ENCODE data around the gene C9orf40. TPM values are rescaled to one million over a fixed set of nuclear protein-coding genes. Genes with fewer than 3 reads are reported as not detected.

The C9orf40 gene
- total and polyA plus RNA-seq, 8 donors, result 5.2 to 7.1 (median 6.6) TPM

GRCh38 chr9:74920944-74921626 is 31.6 kb downstream of the C9orf40 start:
- no peak overlapping the region for H3K4me3 ChIP-seq
- no peaks in the 10 kb centered on the region for H3K4me1 ChIP-seq
- ATAC-seq, result no peak
- DNase-seq, result no peak
- TF ChIP-seq CTCF (IDR thresholded peaks at IDR 0.05), result no peak
- H3K27me3 ChIP-seq, result no peaks in the 10 kb centered on the region
- intact Hi-C loops (cut with DNase I), result no loop called here
- H3K36me3 ChIP-seq, result no peaks in the 10 kb centered on the region
- no peak overlapping the region for H3K27ac ChIP-seq
- no peaks in the 10 kb centered on the region for H3K9me3 ChIP-seq

- TF ChIP-seq CTCF (IDR thresholded peaks at IDR 0.05), result no peak
- ATAC-seq, result no peak
- no peak overlapping the region for H3K27ac ChIP-seq
- H3K27me3 ChIP-seq, result no peaks in the 10 kb centered on the region
- no peaks in the 10 kb centered on the region for H3K4me1 ChIP-seq
- intact Hi-C loops (cut with DNase I), result no loop called here
- no peaks in the 10 kb centered on the region for H3K36me3 ChIP-seq
- peaks cover 0 to 15% of the 10 kb centered on the region in 2 donors for H3K9me3 ChIP-seq
- H3K4me3 ChIP-seq, result no peak overlapping the region
- no peak for DNase-seq
Measured at GRCh38 chr9:74910036-74910435, 42.7 kb downstream of the C9orf40 start.

- ATAC-seq (no peak), DNase-seq (no peak)
- intact Hi-C loops (cut with DNase I), result no loop called here
- Histone ChIP-seq H3K9me3 (peaks cover 0 to 15% of the 10 kb centered on the region in 2 donors), H3K36me3 (no peaks in the 10 kb centered on the region), H3K4me1 (no peaks in the 10 kb centered on the region), H3K27me3 (no peaks in the 10 kb centered on the region), H3K4me3 (no peak overlapping the region), H3K27ac (no peak overlapping the region)
- TF ChIP-seq CTCF (IDR thresholded peaks at IDR 0.05), result no peak
Measured at GRCh38 chr9:74908665-74909064, 44.0 kb downstream of the C9orf40 start.

GRCh38 chr9:74907085-74907484 is 45.6 kb downstream of the C9orf40 start:
- no peaks in the 10 kb centered on the region for H3K4me1 ChIP-seq
- intact Hi-C loops (cut with DNase I), result no loop called here
- no peak overlapping the region for H3K4me3 ChIP-seq
- DNase-seq (no peak), ATAC-seq (peak; percentile 64)
- no peaks in the 10 kb centered on the region for H3K27me3 ChIP-seq
- H3K36me3 ChIP-seq, result no peaks in the 10 kb centered on the region
- no peak for TF ChIP-seq CTCF (IDR thresholded peaks at IDR 0.05)
- H3K9me3 ChIP-seq, result peaks cover 0 to 8% of the 10 kb centered on the region in 2 donors
- H3K27ac ChIP-seq, result no peak overlapping the region

GRCh38 chr9:74901001-74901400 is 51.7 kb downstream of the C9orf40 start:
- no peaks in the 10 kb centered on the region for H3K4me1 ChIP-seq
- no peak for ATAC-seq
- H3K4me3 ChIP-seq, result no peak overlapping the region
- no peak overlapping the region for H3K27ac ChIP-seq
- TF ChIP-seq CTCF (IDR thresholded peaks at IDR 0.05), result no peak
- no peaks in the 10 kb centered on the region for H3K36me3 ChIP-seq
- H3K27me3 ChIP-seq, result no peaks in the 10 kb centered on the region
- no peaks in the 10 kb centered on the region for H3K9me3 ChIP-seq
- no peak for DNase-seq
- intact Hi-C loops (cut with DNase I), result no loop called here

Other genes with a start within 250 kb of the C9orf40 start
- 1 to 10 TPM in 1 of 2 donors, under 1 TPM in 1; 0.82 to 3.8 TPM for gene TRPM6, start 65.0 kb downstream of the C9orf40 start, total RNA-seq
- 1 to 10 TPM in 1 of 6 donors, under 1 TPM in 5; 0.43 to 1.0 (median 0.65) TPM for gene TRPM6, start 65.0 kb downstream of the C9orf40 start, polyA plus RNA-seq (ENCODE audit: insufficient read length in 6 of 6)
- gene CARNMT1, start 75.4 kb upstream of the C9orf40 start, total RNA-seq, result 10 to 100 TPM; 21.9 to 22.4 TPM
- gene CARNMT1, start 75.4 kb upstream of the C9orf40 start, polyA plus RNA-seq (ENCODE audit: insufficient read length in 6 of 6), result 10 to 100 TPM; 16.1 to 20.0 (median 17.0) TPM
- 10 to 100 TPM; 26.0 to 29.1 TPM for gene NMRK1, start 135.2 kb upstream of the C9orf40 start, total RNA-seq
- gene NMRK1, start 135.2 kb upstream of the C9orf40 start, polyA plus RNA-seq (ENCODE audit: insufficient read length in 6 of 6), result 10 to 100 TPM; 32.7 to 60.1 (median 42.0) TPM
- 10 to 100 TPM; 62.4 to 94.7 TPM for gene OSTF1, start 135.6 kb upstream of the C9orf40 start, total RNA-seq
- gene OSTF1, start 135.6 kb upstream of the C9orf40 start, polyA plus RNA-seq (ENCODE audit: insufficient read length in 6 of 6), result 10 to 100 TPM; 54.8 to 75.8 (median 61.0) TPM